HEK293T (cell line): ENCODE results near the gene NUTM1.
"Not testable (repeated sequence)": the region's sequence is repeated elsewhere in the genome, so short reads cannot be mapped to it uniquely, and the experiment has no call there.

Experiments used
- CTCF ChIA-PET: fragments of 350-600 bp; formaldehyde crosslinking; extraction: SDS; loops from one replicate; lab custom pipeline; 2021; ENCODE audit warnings: antibody characterized with exemption, inconsistent platforms; lab: Yijun Ruan, JAX
- POLR2A ChIA-PET: fragments of 350-600 bp; formaldehyde crosslinking; extraction: SDS; loops from one replicate; lab custom pipeline; 2020; ENCODE audit warnings: antibody characterized with exemption, inconsistent platforms; lab: Yijun Ruan, JAX
- DNase-seq: peaks from one replicate; pipeline ENCODE4 v3.0.0; 2012; ENCODE audit warnings: mixed read lengths; ENCODE audit errors: extremely low spot score
- ARNT ChIP-seq: fragments of 450-650 bp; IDR thresholded peaks from 2 replicates; pipeline ENCODE4 v1.6.1; 2017; ENCODE audit warnings: mild to moderate bottlenecking
- BHLHE40 ChIP-seq: fragments of 450-650 bp; IDR thresholded peaks from 2 replicates; pipeline ENCODE4 v1.6.1; 2016; ENCODE audit warnings: mild to moderate bottlenecking, moderate library complexity, borderline replicate concordance
- CTBP1 ChIP-seq: fragments of 450-650 bp; IDR thresholded peaks from 2 replicates; pipeline ENCODE4 v1.6.1; 2016; ENCODE audit warnings: borderline replicate concordance
- ELF4 ChIP-seq: fragments of 450-650 bp; IDR thresholded peaks from 2 replicates; pipeline ENCODE4 v1.6.1; 2017; ENCODE audit warnings: antibody characterized with exemption
- FOXA1 ChIP-seq: fragments of 450-650 bp; IDR thresholded peaks from 2 replicates; pipeline ENCODE4 v1.6.1; 2016; ENCODE audit warnings: mild to moderate bottlenecking
- FOXK2 ChIP-seq: fragments of 450-650 bp; IDR thresholded peaks from 2 replicates; pipeline ENCODE4 v1.6.1; 2016; ENCODE audit warnings: mild to moderate bottlenecking
- FOXM1 ChIP-seq: fragments of 450-650 bp; IDR thresholded peaks from 2 replicates; pipeline ENCODE4 v1.6.1; 2017; ENCODE audit warnings: mild to moderate bottlenecking, borderline replicate concordance
- HDGF ChIP-seq: fragments of 450-650 bp; IDR thresholded peaks from 2 replicates; pipeline ENCODE4 v1.6.1; 2017; ENCODE audit warnings: antibody characterized with exemption, borderline replicate concordance
- L3MBTL2 ChIP-seq: fragments of 450-650 bp; conservative IDR thresholded peaks from 2 replicates; pipeline ENCODE4 v1.6.1; 2016; ENCODE audit warnings: mild to moderate bottlenecking
- LEF1 ChIP-seq: fragments of 450-650 bp; IDR thresholded peaks from 2 replicates; pipeline ENCODE4 v1.6.1; 2017; ENCODE audit warnings: mild to moderate bottlenecking, borderline replicate concordance
- NFRKB ChIP-seq: fragments of 450-650 bp; IDR thresholded peaks from 2 replicates; pipeline ENCODE4 v1.6.1; 2016; ENCODE audit warnings: mild to moderate bottlenecking, moderate library complexity
- SP1 ChIP-seq: fragments of 450-650 bp; IDR thresholded peaks from 2 replicates; pipeline ENCODE4 v1.6.1; 2017
- SUZ12 ChIP-seq: fragments of 450-650 bp; IDR thresholded peaks from 2 replicates; pipeline ENCODE4 v1.6.1; 2016; ENCODE audit warnings: mild to moderate bottlenecking
- TARDBP ChIP-seq: fragments of 450-650 bp; IDR thresholded peaks from 2 replicates; pipeline ENCODE4 v1.6.1; 2016
- ZNF384 ChIP-seq: fragments of 450-650 bp; IDR thresholded peaks from 2 replicates; pipeline ENCODE4 v1.6.1; 2016
- TF ChIP-seq, protein P1 (sequence below): fragments of 450-650 bp; IDR thresholded peaks from 2 replicates; pipeline ENCODE4 v1.6.1; 2016

NUTM1 gene

GRCh38 chr15:34373951-34374350 is 30.8 kb downstream of the NUTM1 start:
- DNase-seq: no peak
- CTCF ChIA-PET: no interaction called here

GRCh38 chr15:34374816-34375215 is 31.7 kb downstream of the NUTM1 start:
- no peak for DNase-seq
- CTCF ChIA-PET: no interaction called here
- POLR2A ChIA-PET: no interaction called here
- no peak for TF ChIP-seq LEF1
- no peak for TF ChIP-seq FOXK2
- TF ChIP-seq BHLHE40: no peak

More at GRCh38 chr15:34373951-34374350, 30.8 kb downstream of the NUTM1 start:
- POLR2A ChIA-PET: no interaction called here
- no peak for TF ChIP-seq ZNF384
- TF ChIP-seq FOXA1: no peak
- no peak for TF ChIP-seq SP1
- TF ChIP-seq ARNT: no peak
- TF ChIP-seq L3MBTL2: no peak
- TF ChIP-seq, protein P1, sequence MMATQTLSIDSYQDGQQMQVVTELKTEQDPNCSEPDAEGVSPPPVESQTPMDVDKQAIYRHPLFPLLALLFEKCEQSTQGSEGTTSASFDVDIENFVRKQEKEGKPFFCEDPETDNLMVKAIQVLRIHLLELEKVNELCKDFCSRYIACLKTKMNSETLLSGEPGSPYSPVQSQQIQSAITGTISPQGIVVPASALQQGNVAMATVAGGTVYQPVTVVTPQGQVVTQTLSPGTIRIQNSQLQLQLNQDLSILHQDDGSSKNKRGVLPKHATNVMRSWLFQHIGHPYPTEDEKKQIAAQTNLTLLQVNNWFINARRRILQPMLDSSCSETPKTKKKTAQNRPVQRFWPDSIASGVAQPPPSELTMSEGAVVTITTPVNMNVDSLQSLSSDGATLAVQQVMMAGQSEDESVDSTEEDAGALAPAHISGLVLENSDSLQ: no peak
- TF ChIP-seq ELF4: no peak

- POLR2A ChIA-PET, DNase-seq, CTCF ChIA-PET: not testable (repeated sequence)
These were observed 32.4 kb downstream of the NUTM1 start for GRCh38 chr15:34375541-34375940.

DNA sequence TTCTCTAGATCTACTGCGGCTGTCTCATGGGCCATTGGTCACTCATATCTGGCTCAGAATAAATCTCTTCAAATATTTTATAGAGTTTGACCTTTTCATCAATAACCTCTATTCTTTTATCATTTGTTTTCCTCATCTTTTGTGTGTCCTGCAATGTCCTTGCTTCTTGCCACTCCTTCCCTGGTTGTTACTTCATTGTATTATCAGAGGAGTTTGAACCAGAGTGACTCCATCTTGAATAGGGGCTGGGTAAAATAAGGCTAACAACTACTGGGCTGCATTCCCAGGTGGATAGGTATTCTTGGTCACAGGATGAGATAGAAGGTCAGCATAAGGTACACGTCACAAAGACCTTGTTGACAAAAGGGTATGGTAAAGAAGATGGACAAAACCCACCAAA is 33.7 kb downstream of the NUTM1 start:
- DNase-seq: no peak
- POLR2A ChIA-PET: no interaction called here
- CTCF ChIA-PET: no interaction called here
- no peak for TF ChIP-seq ELF4
- no peak for TF ChIP-seq FOXM1
- TF ChIP-seq HDGF: no peak
- TF ChIP-seq LEF1: no peak
- no peak for TF ChIP-seq FOXK2
- no peak for TF ChIP-seq CTBP1
- TF ChIP-seq L3MBTL2: no peak
- no peak for TF ChIP-seq FOXA1
- no peak for TF ChIP-seq ZNF384
- TF ChIP-seq SP1: no peak
- TF ChIP-seq TARDBP: no peak
- no peak for TF ChIP-seq BHLHE40
- TF ChIP-seq NFRKB: no peak
- TF ChIP-seq SUZ12: no peak
- TF ChIP-seq ARNT: no peak
- TF ChIP-seq, protein P1: no peak

DNA sequence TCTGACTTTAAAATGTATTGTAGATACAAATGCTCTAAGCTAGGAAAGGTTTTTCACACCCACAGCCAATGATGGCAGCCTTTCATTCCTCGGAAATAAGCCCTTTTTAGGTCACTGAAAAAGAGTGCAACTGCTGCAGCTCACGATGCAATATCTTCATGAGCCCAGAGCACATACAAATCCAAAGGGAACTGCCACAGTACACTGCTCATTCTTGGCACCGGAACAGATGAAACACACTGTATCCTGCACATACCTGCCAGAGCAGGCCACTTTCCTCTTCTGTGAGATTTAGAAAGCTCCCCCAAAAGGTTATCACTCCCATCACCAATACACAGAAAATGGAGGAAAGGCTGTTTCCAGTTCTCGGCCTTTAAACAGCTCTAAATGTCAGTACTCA is 37.4 kb downstream of the NUTM1 start:
- DNase-seq, POLR2A ChIA-PET, CTCF ChIA-PET: not testable (repeated sequence)

DNA sequence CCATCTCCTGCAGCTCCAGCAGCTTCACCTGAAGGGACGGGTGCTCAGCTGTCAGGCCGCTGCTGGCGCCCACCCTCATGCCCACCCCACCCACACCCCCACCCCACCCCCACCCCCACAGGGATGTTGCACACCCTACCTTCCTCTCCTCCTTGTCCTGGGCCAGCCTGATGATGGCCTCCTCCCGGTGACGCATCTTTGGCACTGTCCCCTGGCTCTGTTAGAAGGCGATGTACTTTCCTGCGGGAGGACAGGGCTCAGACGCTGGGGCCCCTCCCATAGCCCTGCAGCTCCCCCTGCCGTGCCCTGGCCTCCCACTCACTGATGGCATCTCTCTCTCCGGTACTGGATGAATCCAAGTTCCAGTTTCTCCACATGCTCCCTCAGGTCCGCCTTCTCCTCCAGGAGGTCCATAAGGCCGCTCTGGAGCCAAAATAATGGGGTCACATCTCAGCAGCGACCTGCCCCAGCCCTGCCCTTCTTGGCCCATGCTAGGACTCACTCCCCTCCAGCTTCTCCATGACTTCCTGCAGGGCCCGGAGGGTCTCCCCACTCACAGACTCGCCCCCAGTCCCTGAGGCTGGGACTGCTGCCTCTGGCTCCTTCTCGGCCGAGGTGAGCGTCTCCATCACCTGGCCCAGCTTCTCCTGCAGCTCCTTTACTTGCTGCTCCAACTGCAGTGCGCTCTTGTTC is 38.9 kb downstream of the NUTM1 start:
- POLR2A ChIA-PET: not testable (repeated sequence)

DNA sequence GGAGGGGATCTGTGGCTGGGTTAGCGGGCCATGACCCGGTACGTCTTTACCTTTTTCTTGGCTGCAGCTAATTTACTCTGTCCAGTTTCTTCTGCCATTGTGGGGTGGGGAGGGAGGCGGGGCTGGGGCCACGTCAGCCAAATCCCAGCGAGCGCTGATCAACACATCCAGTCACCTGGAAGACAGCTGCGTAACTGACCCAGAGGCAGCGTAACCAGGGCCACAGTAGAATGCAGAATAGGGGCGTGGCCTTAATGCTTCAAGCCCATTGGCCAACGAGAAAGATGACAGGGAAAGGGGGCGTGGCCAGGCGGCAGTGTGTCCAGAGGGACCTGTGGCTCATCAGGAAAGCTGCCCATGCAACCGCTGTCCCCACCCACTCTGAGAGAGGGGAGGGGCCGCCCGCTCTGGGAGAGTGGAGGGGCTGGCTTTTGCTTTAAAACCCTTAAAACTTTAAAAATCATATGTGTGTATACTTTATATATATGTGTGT is 46.5 kb downstream of the NUTM1 start:
- POLR2A ChIA-PET, DNase-seq, CTCF ChIA-PET: not testable (repeated sequence)

More for the DNA sequence above, 38.9 kb downstream of the NUTM1 start:
- DNase-seq, CTCF ChIA-PET: not testable (repeated sequence)

- DNase-seq, POLR2A ChIA-PET, CTCF ChIA-PET: not testable (repeated sequence)
These were observed 49.9 kb downstream of the NUTM1 start for GRCh38 chr15:34392981-34393380.

DNA sequence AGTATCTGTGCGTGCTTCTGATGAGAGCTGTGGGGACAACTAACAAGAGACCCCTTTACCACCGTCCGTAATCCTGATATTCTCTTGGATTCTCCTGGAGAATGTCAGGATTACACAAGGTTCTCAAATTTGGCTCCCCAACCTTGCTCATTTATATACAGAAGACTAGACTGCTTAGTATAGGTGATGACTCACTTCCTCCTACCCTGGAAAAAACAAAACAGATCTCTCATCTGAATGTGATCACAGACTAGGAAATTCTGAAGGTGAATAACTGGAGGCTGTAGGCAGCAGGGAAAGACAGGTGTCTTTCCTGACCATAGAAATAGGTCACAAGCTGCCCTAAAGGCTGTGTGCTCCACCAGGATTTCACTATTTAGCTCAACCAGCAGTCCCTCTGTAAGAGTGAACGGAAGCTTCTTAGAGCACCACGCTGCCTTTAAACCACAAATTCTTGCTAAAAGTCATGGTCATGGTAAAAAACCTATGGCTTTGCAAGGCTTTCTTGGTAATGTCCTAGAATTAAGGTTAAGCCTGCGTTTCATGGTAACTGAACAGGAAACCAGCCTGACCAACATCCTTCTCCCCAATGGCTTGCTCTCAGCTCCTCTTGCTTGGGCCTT is 54.6 kb downstream of the NUTM1 start:
- DNase-seq, POLR2A ChIA-PET, CTCF ChIA-PET: not testable (repeated sequence)

DNA sequence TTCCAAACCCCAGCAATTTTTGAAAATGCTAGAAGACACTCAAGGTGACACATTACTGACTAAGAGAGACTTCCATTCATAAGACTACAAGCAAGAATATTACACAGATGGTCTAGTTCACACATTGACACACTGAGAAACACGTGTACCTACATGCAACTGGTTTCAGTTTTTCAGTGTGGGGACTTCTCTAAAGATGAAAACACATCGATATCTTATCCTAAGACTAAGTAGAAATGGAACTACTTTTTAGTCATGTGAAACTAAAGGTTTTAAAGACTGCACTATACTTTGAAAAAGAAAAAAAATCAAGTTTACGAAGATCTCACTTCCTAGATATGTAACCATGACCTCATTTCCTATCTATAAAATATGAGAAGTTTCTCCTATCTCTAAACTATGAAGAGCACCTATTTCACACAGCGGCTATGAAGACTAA is 60.1 kb downstream of the NUTM1 start:
- DNase-seq, POLR2A ChIA-PET, CTCF ChIA-PET: not testable (repeated sequence)

DNA sequence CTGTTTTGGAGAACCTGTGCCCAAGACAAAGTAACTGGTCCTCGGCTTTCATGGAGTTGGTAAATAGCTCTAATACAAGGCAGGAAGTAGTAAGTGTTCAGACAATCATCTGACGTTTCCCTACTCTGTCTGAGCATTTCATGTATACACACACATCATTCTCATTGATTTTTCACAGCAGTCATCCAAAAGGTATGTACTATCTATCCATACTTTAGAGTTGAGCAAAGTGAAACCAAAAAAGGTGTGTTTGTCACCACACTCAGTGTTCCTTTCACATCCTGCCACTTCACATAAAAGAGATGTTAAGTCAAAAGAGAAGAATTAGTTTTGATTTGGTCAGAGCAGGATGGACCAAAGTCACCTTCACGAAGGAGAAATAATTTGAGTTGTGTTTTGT is 60.8 kb downstream of the NUTM1 start:
- CTCF ChIA-PET, POLR2A ChIA-PET, DNase-seq: not testable (repeated sequence)
